ENCODE data around the gene SSTR4.

- TF ChIP-seq, protein P1, sequence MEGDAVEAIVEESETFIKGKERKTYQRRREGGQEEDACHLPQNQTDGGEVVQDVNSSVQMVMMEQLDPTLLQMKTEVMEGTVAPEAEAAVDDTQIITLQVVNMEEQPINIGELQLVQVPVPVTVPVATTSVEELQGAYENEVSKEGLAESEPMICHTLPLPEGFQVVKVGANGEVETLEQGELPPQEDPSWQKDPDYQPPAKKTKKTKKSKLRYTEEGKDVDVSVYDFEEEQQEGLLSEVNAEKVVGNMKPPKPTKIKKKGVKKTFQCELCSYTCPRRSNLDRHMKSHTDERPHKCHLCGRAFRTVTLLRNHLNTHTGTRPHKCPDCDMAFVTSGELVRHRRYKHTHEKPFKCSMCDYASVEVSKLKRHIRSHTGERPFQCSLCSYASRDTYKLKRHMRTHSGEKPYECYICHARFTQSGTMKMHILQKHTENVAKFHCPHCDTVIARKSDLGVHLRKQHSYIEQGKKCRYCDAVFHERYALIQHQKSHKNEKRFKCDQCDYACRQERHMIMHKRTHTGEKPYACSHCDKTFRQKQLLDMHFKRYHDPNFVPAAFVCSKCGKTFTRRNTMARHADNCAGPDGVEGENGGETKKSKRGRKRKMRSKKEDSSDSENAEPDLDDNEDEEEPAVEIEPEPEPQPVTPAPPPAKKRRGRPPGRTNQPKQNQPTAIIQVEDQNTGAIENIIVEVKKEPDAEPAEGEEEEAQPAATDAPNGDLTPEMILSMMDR (IDR thresholded peaks at IDR 0.05; ENCODE audit: extremely low read depth in 1 of 2, insufficient read depth in 1 of 2, low read depth in 1 of 2, low read length in 2 of 2) = peak; percentile 13 to 28
- no peak for TF ChIP-seq POLR2AphosphoS5 (IDR thresholded peaks at IDR 0.05; ENCODE audit: insufficient read depth, low read depth, low read length)
These were observed 23.1 kb downstream of the SSTR4 start for GRCh38 chr20:23058240-23058639.
